Esophagus squamous epithelium (tissue), 5 donors: Measurements from ENCODE around the gene JAK3. TPM values are rescaled to one million over a fixed set of nuclear protein-coding genes. Genes with fewer than 3 reads are reported as not detected.
A peak's percentile ranks its signal among the peaks of the same experiment; 100 is the strongest.
"Not testable (repeated sequence)": the region's sequence is repeated elsewhere in the genome, so short reads cannot be mapped to it uniquely, and the experiment has no call there.

ENCODE experiments used
- DNase-seq: peaks from one replicate; lab custom pipeline; 2025; lab: John Stamatoyannopoulos, UW
- H3K27ac ChIP-seq, 4 donors: fragments of 200-600 bp; sonication (generic); one replicate each; pipeline ENCODE4 v1.5.1; 2016 to 2019; ENCODE audit warnings: mild to moderate bottlenecking in 1 of 4
- H3K27me3 ChIP-seq, 4 donors: fragments of 200-600 bp; sonication (generic); 1 replicate in 3 of 4; 2 replicates in 1 of 4; pipeline versions ENCODE4 v1.5.1 to v1.6.0; 2017 to 2021; ENCODE audit warnings: antibody characterized with exemption in 1 of 4
- H3K36me3 ChIP-seq, 3 donors: fragments of 200-600 bp; sonication (generic); one replicate each; pipeline ENCODE4 v1.5.1; 2016 to 2019
- H3K4me1 ChIP-seq, 3 donors: fragments of 200-600 bp; sonication (generic); one replicate each; pipeline ENCODE4 v1.5.1; 2017 to 2019
- H3K4me3 ChIP-seq, 4 donors: fragments of 200-600 bp; sonication (generic); 1 replicate in 3 of 4; 2 replicates in 1 of 4; pipeline ENCODE4 v1.5.1; 2016 to 2019; ENCODE audit warnings: mild to moderate bottlenecking in 2 of 4, moderate library complexity in 1 of 4
- H3K9me3 ChIP-seq, 3 donors: fragments of 200-600 bp; sonication (generic); one replicate each; pipeline ENCODE4 v1.5.1; 2016 to 2019
- POLR2A ChIP-seq, 4 donors: fragments of 450-650 bp; IDR thresholded peaks; one replicate each; pipeline ENCODE4 v1.6.1; 2017; ENCODE audit warnings: antibody characterized with exemption in 4 of 4, mild to moderate bottlenecking in 4 of 4, moderate library complexity in 3 of 4
- WGBS, 2 donors: methylation state at CpG; one replicate each; pipeline ENCODE4 v1.1.5; 2018; 5-methylcytosine and 5-hydroxymethylcytosine counted together
- intact Hi-C: fragments of 100-400 bp; cut with DNase I; formaldehyde crosslinking; loops from one replicate; pipeline ENCODE4 v1.15.0; 2022
- total RNA-seq, 4 donors: library from RNA; depleted of rRNA; stranded (reverse); fragments of >200 nt; gene quantifications; one replicate each; pipeline ENCODE4 v1.1.0, GENCODE V29; 2016
- TF ChIP-seq, protein P1 (sequence below), 6 experiments: fragments of 450-650 bp in 4 of 6; fragments of 200-600 bp in 2 of 6; sonication (generic) in 2 of 6; IDR thresholded peaks; one replicate each; pipeline ENCODE4 v1.5.1; 2016 to 2019; ENCODE audit warnings: antibody characterized with exemption in 6 of 6, mild to moderate bottlenecking in 4 of 6, moderate library complexity in 4 of 6
- donor health status: DM: yes; HTN: yes; CAD: no.

JAK3 gene
- total RNA-seq = 1 to 10 TPM in 3 of 4 donors, under 1 TPM in 1; 0.87 to 6.5 (median 4.6) TPM

DNA sequence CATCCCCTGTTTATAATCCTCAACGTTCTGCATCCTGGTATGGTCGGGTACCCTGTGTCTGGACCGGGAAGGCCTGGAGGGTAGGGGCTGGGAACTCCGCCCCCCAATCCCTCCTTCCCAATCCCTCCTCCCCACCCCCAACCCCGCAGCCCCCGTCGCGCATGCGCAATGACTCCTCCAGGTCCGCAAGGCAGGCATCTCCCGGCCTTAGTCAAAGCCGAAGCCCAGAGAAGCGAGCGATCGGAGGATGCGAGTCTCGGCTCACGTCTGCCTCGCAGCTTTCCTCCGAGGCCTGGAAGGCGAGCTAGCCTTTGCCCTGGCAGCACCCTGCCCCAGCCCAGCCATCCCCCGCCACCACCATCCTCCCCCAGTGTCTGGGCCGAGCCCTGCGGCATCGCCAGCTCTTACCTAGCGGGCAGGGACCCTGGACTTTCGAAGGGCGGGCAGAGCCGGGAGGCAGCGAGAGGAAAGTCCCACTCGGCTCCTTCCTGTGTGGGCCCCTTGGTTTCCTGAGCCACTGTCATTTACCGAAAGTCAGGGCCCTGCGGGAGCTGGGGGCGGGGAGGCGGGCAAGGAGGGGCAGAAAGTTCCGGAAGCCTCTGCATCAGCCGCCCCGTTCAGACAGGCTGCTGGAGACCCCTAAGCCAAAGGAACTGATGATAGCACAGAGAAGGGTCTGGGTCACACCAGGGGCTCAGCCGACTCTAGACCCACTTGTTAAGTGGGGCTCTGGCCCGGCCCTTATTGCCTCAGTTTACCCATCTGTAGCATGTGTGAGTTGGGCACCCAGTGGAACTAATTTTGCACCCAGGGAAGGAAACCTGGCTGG is at the start of gene JAK3:
Gene JAK3 (minus strand): TSS at position 445 of the 829 bp plus-strand sequence. CDS start 3,565 bp downstream, outside the sequence.
- Histone ChIP-seq H3K9me3 (no peaks in the 10 kb centered on the region), H3K4me1 (peaks cover 13 to 77% (median 29%) of the 10 kb centered on the region in 3 donors), H3K4me3 (peak within 1 kb of the TSS; percentile 25 to 65 (median 44)), H3K27ac (peak within 1 kb of the TSS; percentile 69 to 91 (median 78)), H3K27me3 (peaks cover 0 to 47% (median 0%) of the 10 kb centered on the region in 4 donors), H3K36me3 (no peaks in the 10 kb centered on the region)
- intact Hi-C loops = no loop called here
- TF ChIP-seq, protein P1, sequence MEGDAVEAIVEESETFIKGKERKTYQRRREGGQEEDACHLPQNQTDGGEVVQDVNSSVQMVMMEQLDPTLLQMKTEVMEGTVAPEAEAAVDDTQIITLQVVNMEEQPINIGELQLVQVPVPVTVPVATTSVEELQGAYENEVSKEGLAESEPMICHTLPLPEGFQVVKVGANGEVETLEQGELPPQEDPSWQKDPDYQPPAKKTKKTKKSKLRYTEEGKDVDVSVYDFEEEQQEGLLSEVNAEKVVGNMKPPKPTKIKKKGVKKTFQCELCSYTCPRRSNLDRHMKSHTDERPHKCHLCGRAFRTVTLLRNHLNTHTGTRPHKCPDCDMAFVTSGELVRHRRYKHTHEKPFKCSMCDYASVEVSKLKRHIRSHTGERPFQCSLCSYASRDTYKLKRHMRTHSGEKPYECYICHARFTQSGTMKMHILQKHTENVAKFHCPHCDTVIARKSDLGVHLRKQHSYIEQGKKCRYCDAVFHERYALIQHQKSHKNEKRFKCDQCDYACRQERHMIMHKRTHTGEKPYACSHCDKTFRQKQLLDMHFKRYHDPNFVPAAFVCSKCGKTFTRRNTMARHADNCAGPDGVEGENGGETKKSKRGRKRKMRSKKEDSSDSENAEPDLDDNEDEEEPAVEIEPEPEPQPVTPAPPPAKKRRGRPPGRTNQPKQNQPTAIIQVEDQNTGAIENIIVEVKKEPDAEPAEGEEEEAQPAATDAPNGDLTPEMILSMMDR (IDR thresholded peaks at IDR 0.05) = no peak
- peak in 1 of 4 donors; percentile 38 for TF ChIP-seq POLR2A (IDR thresholded peaks at IDR 0.05)
- 21 to 28% methylated on average over 11 to 16 of the region's 40 CpGs for WGBS, 2 donors
- DNase-seq = no peak

DNA sequence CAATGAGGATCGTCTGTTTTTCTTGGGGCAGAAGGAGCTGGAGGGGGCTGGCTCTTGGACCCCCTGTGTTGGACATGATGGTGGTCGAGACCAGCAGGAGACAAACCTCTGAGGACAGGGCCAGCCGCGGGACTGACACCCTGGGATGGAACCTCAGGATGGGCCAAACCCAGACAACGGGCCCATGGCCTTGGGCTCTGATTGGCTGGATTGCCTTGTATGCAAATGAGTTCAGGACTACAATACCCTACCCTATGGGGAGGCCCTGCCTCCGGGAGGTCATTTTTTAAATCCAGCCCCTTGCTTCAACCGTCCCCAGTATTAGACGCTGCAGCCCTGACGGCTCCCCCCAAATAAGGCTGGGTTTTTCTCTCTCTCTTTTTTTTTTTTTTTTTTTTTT is 46.0 kb upstream of the JAK3 start:
- 69 to 85% methylated on average over 4 to 6 of the region's 9 CpGs for WGBS, 2 donors
- DNase-seq = no peak
- no peaks in the 10 kb centered on the region for H3K36me3 ChIP-seq
- TF ChIP-seq, protein P1 (IDR thresholded peaks at IDR 0.05) = no peak
- no peak for TF ChIP-seq POLR2A (IDR thresholded peaks at IDR 0.05)
- peaks cover 0 to 93% (median 0%) of the 10 kb centered on the region in 4 donors for H3K27me3 ChIP-seq
- intact Hi-C loops = no loop called here
- no peaks in the 10 kb centered on the region for H3K4me1 ChIP-seq
- no peak overlapping the region for H3K27ac ChIP-seq
- no peak overlapping the region for H3K4me3 ChIP-seq
- H3K9me3 ChIP-seq = no peaks in the 10 kb centered on the region

DNA sequence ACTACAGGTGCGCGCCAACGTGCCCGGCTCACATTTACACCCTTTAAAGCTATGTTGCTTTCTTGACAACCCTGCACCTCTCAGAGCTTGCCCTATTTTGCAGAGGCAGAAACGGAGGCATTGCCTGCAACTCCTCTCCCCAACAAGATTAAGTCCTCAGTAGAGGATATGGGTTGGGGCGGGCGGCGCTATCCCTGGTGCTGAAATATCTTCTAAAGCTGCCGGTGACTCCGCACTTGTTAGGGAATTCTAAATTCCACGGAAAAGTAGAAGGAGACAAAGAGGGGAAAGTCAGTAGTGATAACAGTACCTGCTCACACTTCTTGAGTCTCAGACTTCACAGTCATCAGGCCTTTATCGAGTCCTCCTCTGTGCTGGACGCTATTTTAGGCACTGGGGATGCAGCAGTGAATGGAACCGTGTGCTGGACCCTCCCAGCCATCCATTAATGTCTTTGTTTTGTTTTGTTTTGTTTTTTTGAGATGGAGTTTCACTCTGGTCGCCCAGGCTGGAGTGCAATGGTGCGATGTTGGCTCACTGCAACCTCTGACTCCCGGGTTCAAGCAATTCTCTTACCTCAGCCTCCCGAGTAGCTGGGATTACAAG is 41.9 kb upstream of the JAK3 start:
- H3K4me3 ChIP-seq = no peak overlapping the region
- TF ChIP-seq, protein P1 (IDR thresholded peaks at IDR 0.05) = no peak
- no peak for TF ChIP-seq POLR2A (IDR thresholded peaks at IDR 0.05)
- H3K27ac ChIP-seq = no peak overlapping the region
- DNase-seq = no peak
- intact Hi-C loops = no loop called here
- WGBS, 2 donors = 28 to 42% methylated on average over 18 of the region's 18 CpGs
- no peaks in the 10 kb centered on the region for H3K4me1 ChIP-seq
- no peaks in the 10 kb centered on the region for H3K36me3 ChIP-seq
- no peaks in the 10 kb centered on the region for H3K9me3 ChIP-seq
- H3K27me3 ChIP-seq = peaks cover 0 to 66% (median 0%) of the 10 kb centered on the region in 4 donors

DNA sequence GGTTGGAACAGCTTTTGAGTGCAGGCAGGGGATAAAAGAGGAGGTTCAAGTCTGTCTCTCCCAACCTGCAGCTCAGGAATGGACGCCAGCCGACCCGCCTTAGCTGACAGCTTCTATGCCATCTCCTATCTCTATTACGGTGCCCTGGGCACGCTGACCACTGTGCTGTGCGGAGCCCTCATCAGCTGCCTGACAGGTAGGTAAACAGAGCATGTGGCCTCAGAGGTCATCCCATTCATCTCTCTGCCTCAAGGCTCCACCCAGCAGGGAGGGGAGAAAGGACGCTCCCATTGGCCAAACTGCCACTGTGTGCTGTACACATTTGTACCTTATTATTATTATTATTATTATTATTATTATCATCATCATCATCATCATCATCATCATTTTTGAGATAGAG is 40.5 kb upstream of the JAK3 start:
- Histone ChIP-seq H3K27me3 (peaks cover 0 to 61% (median 0%) of the 10 kb centered on the region in 4 donors), H3K9me3 (no peaks in the 10 kb centered on the region), H3K4me1 (no peaks in the 10 kb centered on the region), H3K36me3 (no peaks in the 10 kb centered on the region), H3K27ac (no peak overlapping the region), H3K4me3 (no peak overlapping the region)
- intact Hi-C loops = no loop called here
- TF ChIP-seq, protein P1 (IDR thresholded peaks at IDR 0.05) = no peak
- TF ChIP-seq POLR2A (IDR thresholded peaks at IDR 0.05) = no peak
- WGBS, 2 donors = 52 to 74% methylated on average over 4 to 7 of the region's 7 CpGs
- DNase-seq = no peak

DNA sequence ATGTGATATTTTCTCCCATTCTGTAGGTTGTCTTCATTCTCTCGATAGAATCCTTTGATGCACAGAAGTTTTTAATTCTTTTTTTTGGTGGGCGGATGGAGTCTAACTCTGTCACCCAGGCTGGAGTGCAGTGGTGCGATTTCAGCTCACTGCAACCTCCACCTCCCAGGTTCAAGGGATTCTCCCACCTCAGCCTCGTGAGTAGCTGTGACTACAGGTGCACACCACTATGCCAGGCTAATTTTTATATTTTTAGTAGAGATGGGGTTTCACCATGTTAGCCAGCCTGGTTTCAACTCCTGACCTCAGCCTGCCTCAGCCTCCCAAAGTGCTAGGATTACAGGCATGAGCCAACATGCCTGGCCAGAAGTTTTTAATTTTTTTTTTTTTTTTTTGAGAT is 39.4 kb upstream of the JAK3 start:
- H3K27me3 ChIP-seq = peaks cover 0 to 59% (median 0%) of the 10 kb centered on the region in 4 donors
- WGBS, 2 donors = 61 to 67% methylated on average over 4 of the region's 4 CpGs
- DNase-seq, H3K27ac ChIP-seq, H3K36me3 ChIP-seq, H3K4me3 ChIP-seq, intact Hi-C loops, H3K4me1 ChIP-seq, H3K9me3 ChIP-seq: not testable (repeated sequence)
